HEK293 (cell line): ENCODE measurements around the gene RBMS3.

ENCODE experiments used
- CTCF ChIA-PET: fragments of 350-600 bp; formaldehyde crosslinking; extraction: SDS; loops from one replicate; lab custom pipeline; 2021; ENCODE audit warnings: antibody characterized with exemption; lab: Yijun Ruan, JAX
- POLR2A ChIA-PET: fragments of 300-600 bp; formaldehyde crosslinking; extraction: SDS; loops from one replicate; lab custom pipeline; 2020; ENCODE audit warnings: antibody characterized with exemption, inconsistent platforms; lab: Yijun Ruan, JAX
- H3K27ac ChIP-seq: fragments of 200-500 bp; sonication (Bioruptor generic); 2 replicates; pipeline ENCODE4 v1.5.1; 2014; ENCODE audit warnings: low read depth, low read length, control low read depth, inconsistent platforms; ENCODE audit errors: extremely low read depth
- H3K36me3 ChIP-seq, 2 experiments: fragments of 200-500 bp in 1 of 2; sonication (Bioruptor generic) in 1 of 2; 1 replicate in 1 of 2; 2 replicates in 1 of 2; pipeline ENCODE4 v1.5.1; 2014 to 2017; ENCODE audit warnings: inconsistent platforms in 2 of 2, low read length in 2 of 2; ENCODE audit not compliant: control insufficient read depth in 2 of 2, insufficient read depth in 1 of 2
- H3K4me1 ChIP-seq: fragments of 200-500 bp; sonication (Bioruptor generic); 2 replicates; pipeline ENCODE4 v1.5.1; 2014; ENCODE audit warnings: mild to moderate bottlenecking, low read length, inconsistent platforms; ENCODE audit not compliant: control insufficient read depth, insufficient read depth
- H3K4me3 ChIP-seq: 2 replicates; pipeline ENCODE4 v1.5.1; 2011; ENCODE audit warnings: low read depth, mild to moderate bottlenecking, control low read depth, low read length, moderate library complexity
- H3K9me3 ChIP-seq: fragments of 200-500 bp; sonication (Bioruptor generic); 2 replicates; pipeline ENCODE4 v1.5.1; 2014; ENCODE audit warnings: low read depth, low read length, inconsistent platforms; ENCODE audit not compliant: control insufficient read depth, insufficient read depth
- HOXC10 ChIP-seq: sonication (generic); formaldehyde crosslinking; IDR thresholded peaks from 2 replicates; pipeline ENCODE4 v1.8.1; 2023; ENCODE audit warnings: mild to moderate bottlenecking, missing genetic modification reagents
- IKZF3 ChIP-seq: fragments of 450-650 bp; IDR thresholded peaks from 2 replicates; pipeline ENCODE4 v1.5.0; 2018; ENCODE audit warnings: missing biosample characterization, mild to moderate bottlenecking, missing genetic modification characterization, moderate library complexity
- KLF16 ChIP-seq: fragments of 450-650 bp; formaldehyde crosslinking; IDR thresholded peaks from 2 replicates; pipeline ENCODE4 v1.5.1; 2017; ENCODE audit warnings: missing biosample characterization, missing genetic modification characterization
- OVOL3 ChIP-seq: fragments of 450-650 bp; formaldehyde crosslinking; IDR thresholded peaks from 2 replicates; pipeline ENCODE4 v1.5.1; 2016; ENCODE audit warnings: missing biosample characterization, missing genetic modification characterization
- SCRT2 ChIP-seq: fragments of 450-650 bp; formaldehyde crosslinking; IDR thresholded peaks from 2 replicates; pipeline ENCODE4 v1.5.1; 2016; ENCODE audit warnings: missing biosample characterization, missing genetic modification characterization
- ZNF112 ChIP-seq: fragments of 450-650 bp; formaldehyde crosslinking; IDR thresholded peaks from 2 replicates; pipeline ENCODE4 v1.5.0; 2017; ENCODE audit warnings: missing biosample characterization, missing genetic modification characterization
- ZNF140 ChIP-seq: fragments of 450-650 bp; formaldehyde crosslinking; IDR thresholded peaks from 2 replicates; pipeline ENCODE4 v1.5.1; 2016; ENCODE audit warnings: missing biosample characterization, missing genetic modification characterization
- ZNF23 ChIP-seq: fragments of 450-650 bp; formaldehyde crosslinking; IDR thresholded peaks from 2 replicates; pipeline ENCODE4 v1.5.1; 2016; ENCODE audit warnings: missing biosample characterization, missing genetic modification characterization, borderline replicate concordance
- ZNF266 ChIP-seq: fragments of 450-650 bp; formaldehyde crosslinking; IDR thresholded peaks from 2 replicates; pipeline ENCODE4 v1.5.1; 2016; ENCODE audit warnings: missing biosample characterization, missing genetic modification characterization, low read depth
- ZNF350 ChIP-seq: fragments of 450-650 bp; formaldehyde crosslinking; IDR thresholded peaks from 2 replicates; pipeline ENCODE4 v1.5.0; 2017; ENCODE audit warnings: missing biosample characterization, mild to moderate bottlenecking, missing genetic modification characterization
- ZNF354C ChIP-seq: fragments of 450-650 bp; formaldehyde crosslinking; IDR thresholded peaks from 2 replicates; pipeline ENCODE4 v1.5.1; 2016; ENCODE audit warnings: missing biosample characterization, missing genetic modification characterization, low read depth, borderline replicate concordance
- ZNF37A ChIP-seq: fragments of 450-650 bp; IDR thresholded peaks from 2 replicates; pipeline ENCODE4 v1.5.1; 2018; ENCODE audit warnings: missing biosample characterization, missing genetic modification characterization
- ZNF501 ChIP-seq: fragments of 450-650 bp; formaldehyde crosslinking; IDR thresholded peaks from 2 replicates; pipeline ENCODE4 v1.5.1; 2016; ENCODE audit warnings: missing biosample characterization, missing genetic modification characterization
- ZNF548 ChIP-seq: fragments of 450-650 bp; formaldehyde crosslinking; IDR thresholded peaks from 2 replicates; pipeline ENCODE4 v1.5.1; 2016; ENCODE audit warnings: missing biosample characterization, missing genetic modification characterization
- ZNF560 ChIP-seq: fragments of 450-650 bp; formaldehyde crosslinking; IDR thresholded peaks from 2 replicates; pipeline ENCODE4 v1.5.1; 2017; ENCODE audit warnings: missing biosample characterization, missing genetic modification characterization, borderline replicate concordance
- ZNF626 ChIP-seq: fragments of 450-650 bp; sonication (Bioruptor Pico); formaldehyde crosslinking; IDR thresholded peaks from 2 replicates; pipeline ENCODE4 v1.5.1; 2018; ENCODE audit warnings: missing biosample characterization, missing genetic modification characterization, inconsistent platforms
- ZNF629 ChIP-seq: fragments of 450-650 bp; formaldehyde crosslinking; IDR thresholded peaks from 2 replicates; pipeline ENCODE4 v1.5.1; 2017; ENCODE audit warnings: missing biosample characterization, missing genetic modification characterization
- ZNF701 ChIP-seq: fragments of 450-650 bp; formaldehyde crosslinking; IDR thresholded peaks from 2 replicates; pipeline ENCODE4 v1.5.1; 2016; ENCODE audit warnings: missing biosample characterization, missing genetic modification characterization
- ZNF707 ChIP-seq: fragments of 450-650 bp; formaldehyde crosslinking; IDR thresholded peaks from 2 replicates; pipeline ENCODE4 v1.5.1; 2016; ENCODE audit warnings: missing biosample characterization, missing genetic modification characterization
- ZNF776 ChIP-seq: fragments of 450-650 bp; formaldehyde crosslinking; IDR thresholded peaks from 2 replicates; pipeline ENCODE4 v1.5.0; 2017; ENCODE audit warnings: missing biosample characterization, missing genetic modification characterization, borderline replicate concordance
- ZNF830 ChIP-seq: fragments of 450-650 bp; IDR thresholded peaks from 2 replicates; pipeline ENCODE4 v1.5.0; 2018; ENCODE audit warnings: missing biosample characterization, missing genetic modification characterization, low read depth, mild to moderate bottlenecking, moderate library complexity
- TF ChIP-seq, protein P1 (sequence below): fragments of 450-650 bp; formaldehyde crosslinking; IDR thresholded peaks from 2 replicates; pipeline ENCODE4 v1.5.1; 2016; ENCODE audit warnings: missing biosample characterization, missing genetic modification characterization, low read depth

RBMS3 gene

DNA sequence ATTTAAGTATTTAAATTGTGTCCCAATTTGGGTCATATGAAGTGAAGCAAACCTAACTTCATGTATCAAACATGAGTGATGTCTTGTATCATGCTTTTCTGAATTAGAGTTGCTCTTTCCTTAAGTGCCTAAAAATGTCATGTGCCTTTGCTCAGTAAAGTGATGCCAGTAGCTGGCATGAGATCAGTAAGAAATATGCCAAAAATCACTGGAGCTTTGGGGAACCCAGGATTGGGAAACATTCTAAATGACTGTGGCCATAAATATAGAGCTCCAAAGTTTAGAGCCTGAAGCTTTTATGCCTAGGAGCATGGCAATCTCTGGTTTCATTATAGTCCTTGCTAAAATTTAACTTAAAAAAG, 33.8 kb downstream of the RBMS3 start:
- no peak overlapping the region for H3K4me3 ChIP-seq
- TF ChIP-seq ZNF548 (tag by site-specific recombination) = no peak
- no peak for TF ChIP-seq ZNF626
- no peak for TF ChIP-seq ZNF701
- no peak for TF ChIP-seq SCRT2 (tag by site-specific recombination)
- TF ChIP-seq OVOL3 = no peak
- no peak for TF ChIP-seq ZNF23 (tag by site-specific recombination)
- no peak for TF ChIP-seq ZNF830 (tag by site-specific recombination)
- no peak for TF ChIP-seq ZNF629 (tag by site-specific recombination)
- TF ChIP-seq, protein P1, sequence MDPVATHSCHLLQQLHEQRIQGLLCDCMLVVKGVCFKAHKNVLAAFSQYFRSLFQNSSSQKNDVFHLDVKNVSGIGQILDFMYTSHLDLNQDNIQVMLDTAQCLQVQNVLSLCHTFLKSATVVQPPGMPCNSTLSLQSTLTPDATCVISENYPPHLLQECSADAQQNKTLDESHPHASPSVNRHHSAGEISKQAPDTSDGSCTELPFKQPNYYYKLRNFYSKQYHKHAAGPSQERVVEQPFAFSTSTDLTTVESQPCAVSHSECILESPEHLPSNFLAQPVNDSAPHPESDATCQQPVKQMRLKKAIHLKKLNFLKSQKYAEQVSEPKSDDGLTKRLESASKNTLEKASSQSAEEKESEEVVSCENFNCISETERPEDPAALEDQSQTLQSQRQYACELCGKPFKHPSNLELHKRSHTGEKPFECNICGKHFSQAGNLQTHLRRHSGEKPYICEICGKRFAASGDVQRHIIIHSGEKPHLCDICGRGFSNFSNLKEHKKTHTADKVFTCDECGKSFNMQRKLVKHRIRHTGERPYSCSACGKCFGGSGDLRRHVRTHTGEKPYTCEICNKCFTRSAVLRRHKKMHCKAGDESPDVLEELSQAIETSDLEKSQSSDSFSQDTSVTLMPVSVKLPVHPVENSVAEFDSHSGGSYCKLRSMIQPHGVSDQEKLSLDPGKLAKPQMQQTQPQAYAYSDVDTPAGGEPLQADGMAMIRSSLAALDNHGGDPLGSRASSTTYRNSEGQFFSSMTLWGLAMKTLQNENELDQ (tag by site-specific recombination) = no peak
- TF ChIP-seq ZNF560 (tag by site-specific recombination) = no peak
- TF ChIP-seq IKZF3 = no peak
- no peak for TF ChIP-seq ZNF37A
- H3K27ac ChIP-seq = no peak overlapping the region
- peaks cover 3% of the 10 kb centered on the region for H3K4me1 ChIP-seq
- CTCF ChIA-PET = no interaction called here
- H3K9me3 ChIP-seq = no peaks in the 10 kb centered on the region
- POLR2A ChIA-PET = no interaction called here
- H3K36me3 ChIP-seq = no peaks in the 10 kb centered on the region

DNA sequence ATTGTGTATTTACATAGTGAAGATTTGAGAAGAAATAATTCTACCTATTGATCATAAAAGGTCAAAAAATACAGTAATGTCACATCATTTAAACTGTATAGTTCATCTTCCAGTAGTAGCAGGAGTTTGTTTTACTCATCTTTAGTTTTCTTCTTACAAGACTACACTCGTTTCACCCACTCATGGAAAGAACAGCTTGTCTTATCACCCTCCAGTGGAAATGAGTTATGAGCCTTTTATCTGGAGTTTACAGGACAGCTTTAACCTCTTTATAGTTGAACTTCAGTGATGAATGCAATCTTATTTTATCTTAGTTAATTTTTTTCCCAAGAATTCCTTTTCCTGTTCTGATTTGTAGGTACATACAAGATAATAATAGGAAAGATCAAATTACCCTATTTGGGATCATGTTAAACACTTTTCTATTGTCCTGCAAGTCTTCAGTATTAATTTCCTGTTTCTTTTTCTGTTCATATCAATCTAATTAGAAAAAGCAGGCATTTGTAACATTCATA, 36.8 kb downstream of the RBMS3 start:
- Histone ChIP-seq H3K36me3 (no peaks in the 10 kb centered on the region), H3K4me3 (no peak overlapping the region), H3K27ac (no peak overlapping the region), H3K4me1 (peaks cover 3% of the 10 kb centered on the region; the same call in 1 of the 2 replicates), H3K9me3 (no peaks in the 10 kb centered on the region)
- TF ChIP-seq HOXC10 (CRISPR knock-in tag) (no peak), ZNF707 (tag by site-specific recombination) (no peak), KLF16 (tag by site-specific recombination) (no peak), ZNF354C (tag by site-specific recombination) (no peak), ZNF501 (tag by site-specific recombination) (no peak), ZNF776 (no peak), ZNF140 (tag by site-specific recombination) (no peak), ZNF350 (tag by site-specific recombination) (no peak)
- ChIA-PET CTCF (interaction anchor here (1.3 to 1.5 kb wide), 2 partner anchors 8 to 37 kb away, joined by 3 to 4 read pairs; partner anchors contain the start of gene RBMS3), POLR2A (no interaction called here)

DNA sequence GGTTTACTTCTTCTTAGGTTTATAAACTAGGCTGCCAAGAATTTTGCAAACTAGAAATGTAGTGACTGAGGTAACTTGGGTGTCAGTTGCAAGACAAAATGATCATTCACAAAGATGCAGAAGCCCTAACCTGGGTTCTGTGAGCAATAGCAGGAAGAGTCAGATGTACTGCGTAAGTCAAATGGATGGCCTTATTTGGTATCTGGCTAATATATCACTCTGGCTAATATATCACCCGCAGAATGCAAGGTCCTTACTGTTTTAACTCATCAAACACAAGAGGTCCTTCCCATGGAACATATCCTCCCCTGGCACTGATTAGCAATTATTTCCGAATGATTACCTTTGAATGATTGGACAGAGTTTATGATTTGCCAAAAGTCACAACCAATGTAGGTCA, 37.4 kb downstream of the RBMS3 start:
- H3K4me1 ChIP-seq = peaks cover 3% of the 10 kb centered on the region; the same call in 1 of the 2 replicates
- H3K27ac ChIP-seq = no peak overlapping the region
- H3K9me3 ChIP-seq = no peaks in the 10 kb centered on the region
- CTCF ChIA-PET = interaction anchor here (1.3 kb wide), 1 partner anchor 8 kb away, joined by 3 read pairs; no protein-coding TSS in a partner anchor
- no peaks in the 10 kb centered on the region for H3K36me3 ChIP-seq
- no peak overlapping the region for H3K4me3 ChIP-seq
- TF ChIP-seq ZNF266 (tag by site-specific recombination) (peak; percentile 44; the same call in 1 of the 2 replicates), ZNF112 (tag by site-specific recombination) (no peak)
- POLR2A ChIA-PET = no interaction called here
